A673 (cell line): Measurements from ENCODE around the gene CLEC10A. TPM values are rescaled to one million over a fixed set of nuclear protein-coding genes. Genes with fewer than 3 reads are reported as not detected.

Experiments
- BruUV-seq: library from RNA; stranded (reverse); fragments of 400-500 nt; replicated peaks from 2 replicates; lab custom pipeline; 2021; lab: Mats Ljungman, UMichigan
- CTCF ChIA-PET: fragments of 300-600 bp; sonication (Branson Sonifier 250); formaldehyde crosslinking; loops from one replicate; lab custom pipeline; 2022; ENCODE audit warnings: antibody characterized with exemption; lab: Charles Lee
- POLR2A ChIA-PET: fragments of 300-600 bp; sonication (Branson Sonifier 250); formaldehyde crosslinking; loops from one replicate; lab custom pipeline; 2022; ENCODE audit warnings: antibody characterized with exemption; ENCODE audit not compliant: low non-redundant PET; lab: Charles Lee
- DNase-seq: peaks from one replicate; pipeline ENCODE4 v3.0.0-alpha.2; 2015; ENCODE audit warnings: low spot score
- H3K27ac ChIP-seq: fragments of 200-600 bp; sonication (generic); 2 replicates; pipeline ENCODE4 v1.5.1; 2016; ENCODE audit warnings: mixed run types, low read depth, mild to moderate bottlenecking, mixed read lengths, antibody characterized with exemption, low read length; ENCODE audit not compliant: poor library complexity, severe bottlenecking
- H3K27me3 ChIP-seq: fragments of 200-600 bp; sonication (generic); replicated peaks from 2 replicates; pipeline ENCODE4 v1.6.1; 2017; ENCODE audit warnings: mixed run types, low read depth, mild to moderate bottlenecking, mixed read lengths, antibody characterized with exemption, low read length; ENCODE audit not compliant: insufficient read depth, poor library complexity
- H3K36me3 ChIP-seq: fragments of 200-600 bp; sonication (generic); 2 replicates; pipeline ENCODE4 v1.6.1; 2016; ENCODE audit warnings: mixed run types, mild to moderate bottlenecking, mixed read lengths, antibody characterized with exemption, low read length; ENCODE audit not compliant: insufficient read depth, poor library complexity, severe bottlenecking
- H3K4me1 ChIP-seq: fragments of 200-600 bp; sonication (generic); 2 replicates; pipeline ENCODE4 v1.6.1; 2017; ENCODE audit warnings: mixed run types, mild to moderate bottlenecking, mixed read lengths, antibody characterized with exemption, low read length; ENCODE audit not compliant: insufficient read depth, poor library complexity, severe bottlenecking
- H3K4me3 ChIP-seq: fragments of 200-600 bp; sonication (generic); 2 replicates; pipeline ENCODE4 v1.5.1; 2016; ENCODE audit warnings: low read depth, mixed run types, mild to moderate bottlenecking, mixed read lengths, low read length; ENCODE audit not compliant: poor library complexity, severe bottlenecking
- H3K9me3 ChIP-seq: fragments of 200-600 bp; sonication (generic); 2 replicates; pipeline ENCODE4 v1.6.1; 2016; ENCODE audit warnings: mixed run types, low read depth, mild to moderate bottlenecking, mixed read lengths, antibody characterized with exemption, low read length; ENCODE audit not compliant: poor library complexity, severe bottlenecking
- CTCF ChIP-seq: fragments of 300-800, 200-600 bp; sonication (generic); conservative IDR thresholded peaks from 2 replicates; pipeline ENCODE4 v1.5.1; 2017; ENCODE audit warnings: low read depth, mild to moderate bottlenecking, antibody characterized with exemption, low read length, moderate library complexity, mixed read lengths
- EZH2 ChIP-seq: fragments of 200-600 bp; sonication (generic); IDR thresholded peaks from 2 replicates; pipeline ENCODE4 v1.6.1; 2017; ENCODE audit warnings: borderline replicate concordance, low read depth, mild to moderate bottlenecking, mixed read lengths, antibody characterized with exemption, low read length; ENCODE audit not compliant: poor library complexity, severe bottlenecking
- intact Hi-C: fragments of 100-400 bp; cut with micrococcal nuclease; formaldehyde crosslinking; loops from one replicate; pipeline ENCODE4 v1.10.0; 2022; ENCODE audit not compliant: unreplicated experiment
- total RNA-seq: library from RNA; stranded (reverse); gene quantifications from 2 replicates; pipeline ENCODE4 v1.2.3, GENCODE V29; 2021

CLEC10A gene
- total RNA-seq, 1 experiment from 2014 or later = not detected

- Histone ChIP-seq H3K27ac (no peak overlapping the region), H3K4me1 (no peaks in the 10 kb centered on the region), H3K27me3 (no peaks in the 10 kb centered on the region), H3K36me3 (no peaks in the 10 kb centered on the region), H3K4me3 (no peak overlapping the region), H3K9me3 (peaks cover 6% of the 10 kb centered on the region)
- BruUV-seq = no TSS peak
- intact Hi-C loops = no loop called here
- CTCF ChIA-PET = no interaction called here
- no peak for TF ChIP-seq CTCF
- no peak for TF ChIP-seq EZH2
- DNase-seq = no peak
- POLR2A ChIA-PET = no interaction called here
Observed at GRCh38 chr17:7063518-7064094, 16.4 kb downstream of the CLEC10A start.

- ChIA-PET POLR2A (no interaction called here), CTCF (no interaction called here)
- H3K4me1 ChIP-seq = no peaks in the 10 kb centered on the region
- intact Hi-C loops = no loop called here
- TF ChIP-seq EZH2 = no peak
- TF ChIP-seq CTCF = no peak
- DNase-seq = peak; percentile 27
- H3K36me3 ChIP-seq = no peaks in the 10 kb centered on the region
- no peak overlapping the region for H3K27ac ChIP-seq
- H3K27me3 ChIP-seq = no peaks in the 10 kb centered on the region
- H3K4me3 ChIP-seq = no peak overlapping the region
- no TSS peak for BruUV-seq
- no peaks in the 10 kb centered on the region for H3K9me3 ChIP-seq
Observed at GRCh38 chr17:7060165-7060891, 19.7 kb downstream of the CLEC10A start.

GRCh38 chr17:7058831-7059447, 21.1 kb downstream of the CLEC10A start:
- intact Hi-C loops = no loop called here
- no TSS peak for BruUV-seq
- Histone ChIP-seq H3K9me3 (no peaks in the 10 kb centered on the region), H3K4me1 (no peaks in the 10 kb centered on the region), H3K4me3 (no peak overlapping the region), H3K27me3 (no peaks in the 10 kb centered on the region), H3K36me3 (no peaks in the 10 kb centered on the region), H3K27ac (no peak overlapping the region)
- DNase-seq = no peak
- no peak for TF ChIP-seq EZH2
- TF ChIP-seq CTCF = no peak
- CTCF ChIA-PET = no interaction called here
- POLR2A ChIA-PET = interaction anchor here (0.7 kb wide), 1 partner anchor 159 kb away, joined by 15 read pairs; no protein-coding TSS in a partner anchor
